T-helper 2 cell treated with Interferon-gamma antibody and Interleukin-4, amounts not matched to agents 5 μg/mL and 100 μg/mL, for 36 hours (primary cell): Measurements from ENCODE around the gene CAVIN4.

Experiments
- DNase-seq: peaks from one replicate; pipeline ENCODE4 v3.0.0; 2021; ENCODE audit warnings: low spot score
- H3K27ac Mint-ChIP-seq: one replicate; pipeline ENCODE4 v1.8.0; 2021; ENCODE audit warnings: mild to moderate bottlenecking, mixed read lengths
- H3K27me3 Mint-ChIP-seq: one replicate; pipeline ENCODE4 v1.8.0; 2021; ENCODE audit warnings: low read depth, mixed read lengths
- H3K36me3 Mint-ChIP-seq: one replicate; pipeline ENCODE4 v1.8.0; 2021; ENCODE audit warnings: low read depth, mixed read lengths
- H3K4me1 Mint-ChIP-seq: one replicate; pipeline ENCODE4 v1.8.0; 2021; ENCODE audit warnings: low read depth, mixed read lengths
- H3K4me3 Mint-ChIP-seq: one replicate; pipeline ENCODE4 v1.8.0; 2022; ENCODE audit warnings: mild to moderate bottlenecking, moderate library complexity, mixed read lengths
- H3K9me3 Mint-ChIP-seq: one replicate; pipeline ENCODE4 v1.8.0; 2021; ENCODE audit warnings: mixed read lengths

Gene CAVIN4

DNA sequence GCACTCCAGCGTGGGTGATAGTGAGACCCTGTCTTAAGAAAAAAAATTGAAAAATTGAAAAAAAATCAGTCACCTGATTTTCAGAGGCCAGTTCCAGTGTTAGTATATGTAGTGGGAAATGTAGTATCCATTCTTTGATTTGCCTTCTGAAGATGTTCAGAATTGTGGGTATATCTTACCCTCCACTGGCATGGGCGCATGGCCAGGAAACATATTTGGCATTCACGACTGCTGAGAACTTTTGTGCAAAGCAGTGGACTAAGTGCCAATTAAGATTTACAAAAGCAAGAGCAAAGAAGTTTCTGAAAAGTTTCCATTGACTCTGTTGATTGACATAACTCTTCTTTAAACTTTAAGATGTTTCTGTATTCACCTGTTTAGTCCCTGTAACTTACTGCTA, 2.4 kb downstream of the CAVIN4 start:
- H3K27me3 Mint-ChIP-seq = peaks cover 6% of the 10 kb centered on the region
- H3K27ac Mint-ChIP-seq = no peak overlapping the region
- DNase-seq = no peak
- no peaks in the 10 kb centered on the region for H3K9me3 Mint-ChIP-seq
- no peak overlapping the region for H3K4me3 Mint-ChIP-seq
- H3K36me3 Mint-ChIP-seq = no peaks in the 10 kb centered on the region
- H3K4me1 Mint-ChIP-seq = no peaks in the 10 kb centered on the region

DNA sequence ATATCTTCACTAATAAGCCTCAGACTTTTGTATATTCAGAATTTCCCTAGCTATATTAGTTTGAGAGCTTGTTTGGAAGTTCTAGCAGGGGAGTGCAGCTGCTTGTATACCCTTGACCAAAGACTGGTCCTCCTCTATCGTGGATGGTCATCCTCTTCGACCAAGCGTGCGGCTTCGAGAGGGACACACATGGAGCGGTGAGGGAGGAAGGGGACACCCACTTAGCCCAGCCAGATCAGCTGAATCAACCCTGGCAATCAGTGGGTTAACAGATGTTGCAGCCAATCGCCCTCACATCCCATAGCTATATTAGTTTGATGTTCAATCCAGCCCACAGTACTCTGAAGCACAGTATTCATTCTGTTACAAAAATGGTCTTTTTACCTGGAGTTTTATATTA, 3.2 kb downstream of the CAVIN4 start:
- H3K9me3 Mint-ChIP-seq = no peaks in the 10 kb centered on the region
- DNase-seq = no peak
- no peak overlapping the region for H3K27ac Mint-ChIP-seq
- no peak overlapping the region for H3K4me3 Mint-ChIP-seq
- peaks cover 6% of the 10 kb centered on the region for H3K27me3 Mint-ChIP-seq
- H3K36me3 Mint-ChIP-seq = no peaks in the 10 kb centered on the region
- no peaks in the 10 kb centered on the region for H3K4me1 Mint-ChIP-seq

DNA sequence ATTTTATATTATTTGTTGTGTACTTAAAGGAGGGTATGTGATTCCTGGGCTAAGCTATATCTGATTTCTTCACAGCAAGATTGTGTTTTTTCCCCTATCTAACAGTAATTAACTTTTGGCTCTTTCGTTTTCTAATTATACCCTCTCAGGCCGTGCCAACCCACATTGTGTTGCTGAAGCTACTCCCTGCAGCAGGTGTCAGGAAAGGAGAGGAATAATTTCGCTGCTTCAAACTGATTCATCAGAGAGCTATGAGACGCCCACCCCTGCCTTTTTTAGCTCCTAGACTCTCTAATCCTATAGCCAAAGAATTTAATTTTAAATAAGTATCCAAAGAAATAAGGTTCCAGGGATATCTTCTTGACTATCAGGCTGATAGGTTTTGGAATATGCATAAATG, 3.8 kb downstream of the CAVIN4 start:
- no peaks in the 10 kb centered on the region for H3K4me1 Mint-ChIP-seq
- peaks cover 6% of the 10 kb centered on the region for H3K27me3 Mint-ChIP-seq
- no peak overlapping the region for H3K4me3 Mint-ChIP-seq
- no peaks in the 10 kb centered on the region for H3K36me3 Mint-ChIP-seq
- no peak overlapping the region for H3K27ac Mint-ChIP-seq
- no peaks in the 10 kb centered on the region for H3K9me3 Mint-ChIP-seq
- DNase-seq = no peak

DNA sequence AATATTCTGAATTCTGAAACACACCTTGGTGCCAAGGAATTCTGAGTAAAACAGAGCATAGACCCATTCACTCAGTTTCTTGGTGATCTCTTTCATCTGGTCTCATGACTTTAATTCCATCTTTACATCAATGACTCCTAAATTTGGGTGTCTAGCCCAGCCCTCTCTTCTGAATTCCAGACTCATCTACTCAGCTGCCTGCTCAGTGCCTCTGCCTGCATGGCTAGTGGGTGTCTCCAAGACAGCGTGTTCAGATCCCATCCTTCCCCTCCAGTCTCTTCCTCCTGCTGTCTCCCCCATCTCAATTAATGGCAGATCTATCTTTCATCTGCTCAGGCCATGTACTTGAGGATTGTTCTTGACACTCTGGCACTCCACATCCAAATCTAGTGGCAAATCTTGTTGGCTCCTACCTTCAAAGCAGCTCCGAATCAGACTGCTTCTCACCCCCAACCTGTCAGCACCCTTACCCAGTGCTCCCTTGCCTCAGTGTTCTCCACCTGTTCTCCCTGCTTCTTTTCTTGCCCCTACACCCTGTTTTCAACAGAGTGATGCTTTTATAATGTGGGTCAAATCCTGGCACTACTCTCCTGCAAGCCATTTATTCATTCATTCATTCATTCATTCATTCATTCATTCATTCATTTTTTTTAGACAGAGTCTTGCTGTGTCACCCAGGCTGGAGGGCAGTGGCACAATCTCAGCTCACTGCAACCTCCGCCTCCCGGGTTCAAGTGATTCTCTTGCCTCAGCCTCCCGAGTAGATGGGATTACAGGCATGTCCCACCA, 5.3 kb downstream of the CAVIN4 start:
- Mint-ChIP-seq H3K9me3 (no peaks in the 10 kb centered on the region), H3K27ac (no peak overlapping the region), H3K4me3 (no peak overlapping the region), H3K27me3 (peaks cover 6% of the 10 kb centered on the region), H3K4me1 (no peaks in the 10 kb centered on the region), H3K36me3 (no peaks in the 10 kb centered on the region)
- no peak for DNase-seq

DNA sequence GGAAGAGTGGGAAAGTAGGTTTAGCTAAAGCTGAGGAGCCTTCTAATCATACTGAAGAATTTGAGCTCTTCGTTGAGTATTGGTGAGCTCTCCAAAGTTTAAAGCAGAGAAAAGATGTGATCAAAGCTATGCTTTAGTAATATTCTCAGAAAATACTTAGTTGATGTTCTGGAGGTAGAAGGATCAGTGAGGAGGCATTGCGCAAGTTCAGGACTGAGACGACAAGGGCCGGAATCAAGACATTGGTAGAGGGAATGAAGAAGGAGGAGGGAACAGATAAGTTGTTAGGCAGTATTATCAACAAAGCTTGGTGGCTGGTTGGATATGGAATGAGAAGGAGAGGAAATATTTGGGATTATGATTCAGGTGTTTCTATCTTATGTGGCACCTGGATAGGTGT, 7.1 kb downstream of the CAVIN4 start:
- H3K27ac Mint-ChIP-seq = no peak overlapping the region
- DNase-seq = no peak
- no peak overlapping the region for H3K4me3 Mint-ChIP-seq
- H3K9me3 Mint-ChIP-seq = no peaks in the 10 kb centered on the region
- peaks cover 6% of the 10 kb centered on the region for H3K27me3 Mint-ChIP-seq
- no peaks in the 10 kb centered on the region for H3K36me3 Mint-ChIP-seq
- H3K4me1 Mint-ChIP-seq = no peaks in the 10 kb centered on the region

DNA sequence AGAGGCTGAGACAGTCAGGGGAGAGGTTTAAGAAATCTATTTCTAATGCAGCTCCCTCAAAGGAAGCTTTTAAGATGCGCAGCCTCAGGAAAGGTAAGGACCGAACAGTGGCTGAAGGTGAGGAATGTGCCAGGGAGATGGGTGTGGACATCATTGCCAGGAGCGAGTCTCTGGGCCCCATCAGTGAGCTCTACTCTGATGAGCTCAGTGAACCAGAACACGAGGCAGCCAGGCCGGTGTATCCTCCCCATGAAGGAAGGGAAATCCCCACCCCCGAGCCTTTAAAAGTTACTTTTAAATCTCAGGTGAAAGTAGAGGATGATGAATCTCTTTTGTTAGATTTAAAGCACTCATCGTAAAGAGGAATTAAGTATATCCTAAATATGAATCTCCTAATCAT, 8.2 kb downstream of the CAVIN4 start:
- H3K4me1 Mint-ChIP-seq = no peaks in the 10 kb centered on the region

DNA sequence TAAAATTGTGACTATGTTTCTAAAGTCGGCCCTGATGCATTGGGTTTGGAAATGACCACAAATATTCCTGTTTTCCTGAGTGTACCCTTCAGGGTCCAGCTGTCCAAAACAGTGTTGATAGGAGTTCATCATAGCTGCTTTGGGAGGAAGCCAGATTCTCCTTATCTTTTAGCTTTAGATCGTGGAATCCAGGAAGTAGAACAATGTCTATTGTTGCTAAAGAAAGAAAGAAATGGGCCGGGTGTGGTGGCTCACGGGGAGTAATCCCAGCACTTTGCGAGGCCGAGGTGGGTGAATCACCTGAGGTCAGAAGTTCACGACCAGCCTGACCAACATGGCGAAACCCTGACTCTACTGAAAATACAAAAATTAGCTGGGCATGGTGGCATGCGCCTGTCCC, 9.5 kb downstream of the CAVIN4 start:
- no peak for DNase-seq
- Mint-ChIP-seq H3K4me3 (no peak overlapping the region), H3K27me3 (peaks cover 2% of the 10 kb centered on the region), H3K36me3 (no peaks in the 10 kb centered on the region), H3K4me1 (no peaks in the 10 kb centered on the region), H3K9me3 (no peaks in the 10 kb centered on the region), H3K27ac (no peak overlapping the region)

More for the DNA sequence above, 8.2 kb downstream of the CAVIN4 start:
- no peaks in the 10 kb centered on the region for H3K9me3 Mint-ChIP-seq
- H3K27ac Mint-ChIP-seq = no peak overlapping the region
- no peak for DNase-seq
- H3K27me3 Mint-ChIP-seq = peaks cover 6% of the 10 kb centered on the region
- H3K36me3 Mint-ChIP-seq = no peaks in the 10 kb centered on the region
- no peak overlapping the region for H3K4me3 Mint-ChIP-seq

DNA sequence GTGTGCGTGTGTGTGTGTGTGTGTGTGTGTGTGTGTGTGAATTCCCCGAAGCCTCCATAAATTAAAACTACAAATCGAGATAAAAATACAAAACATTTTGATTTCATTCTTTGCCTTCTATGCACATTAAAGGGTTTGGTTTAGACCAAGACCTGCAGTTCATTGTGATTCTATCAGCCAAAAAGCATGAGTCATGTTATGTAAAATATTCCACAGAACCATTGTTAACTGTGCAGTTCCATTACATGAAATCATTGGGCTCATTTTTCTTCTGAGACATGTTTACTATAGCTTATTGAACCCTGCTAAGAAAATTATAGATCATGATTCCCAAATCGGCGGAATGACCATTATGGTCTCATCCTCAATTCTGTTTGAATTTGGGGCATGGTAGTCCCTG, 11.7 kb downstream of the CAVIN4 start:
- H3K36me3 Mint-ChIP-seq = no peaks in the 10 kb centered on the region

DNA sequence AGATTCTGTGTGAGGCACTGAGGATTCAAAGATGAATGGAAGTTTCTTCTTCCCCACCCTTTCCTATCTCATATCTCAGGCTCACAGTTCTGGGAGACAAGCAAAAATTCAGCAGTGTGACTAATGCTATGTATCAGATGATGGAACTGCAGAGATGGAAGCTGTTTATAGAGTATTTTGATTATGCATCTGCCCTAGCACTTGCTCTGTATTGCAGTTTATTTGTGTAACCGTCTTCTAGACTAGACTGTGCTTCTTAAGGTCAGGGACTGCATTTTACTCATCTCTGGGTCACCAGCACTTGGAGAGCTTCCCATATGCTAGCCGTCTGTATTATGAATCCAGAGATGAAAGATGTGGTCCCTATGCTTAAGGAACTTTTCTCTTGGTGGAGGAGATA, 12.6 kb downstream of the CAVIN4 start:
- Mint-ChIP-seq H3K4me1 (no peaks in the 10 kb centered on the region), H3K4me3 (no peak overlapping the region), H3K9me3 (no peaks in the 10 kb centered on the region), H3K27ac (no peak overlapping the region), H3K27me3 (no peaks in the 10 kb centered on the region), H3K36me3 (no peaks in the 10 kb centered on the region)
- DNase-seq = no peak

More for the DNA sequence above, 11.7 kb downstream of the CAVIN4 start:
- Mint-ChIP-seq H3K4me3 (no peak overlapping the region), H3K27ac (no peak overlapping the region), H3K27me3 (no peaks in the 10 kb centered on the region), H3K9me3 (no peaks in the 10 kb centered on the region), H3K4me1 (no peaks in the 10 kb centered on the region)
- no peak for DNase-seq

DNA sequence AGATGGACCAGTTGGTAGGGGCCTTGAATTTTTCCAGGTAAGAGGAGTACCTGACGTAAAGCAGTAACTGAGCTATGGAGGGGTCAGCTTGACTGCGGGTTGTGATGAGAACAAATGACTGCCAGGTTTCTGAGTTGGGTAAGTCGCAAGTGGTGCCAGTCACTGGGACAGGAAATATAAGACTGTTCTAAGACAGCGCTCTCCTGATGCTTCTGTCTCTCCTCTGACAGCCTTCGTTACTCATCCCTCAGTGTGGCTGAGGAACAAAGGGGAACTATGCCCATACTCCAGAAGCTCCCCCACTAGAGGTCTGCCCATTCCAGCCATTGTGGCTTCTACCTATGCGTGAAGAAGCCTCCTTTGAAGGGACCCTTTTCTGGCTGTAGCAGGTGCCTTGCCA, 13.3 kb downstream of the CAVIN4 start:
- Mint-ChIP-seq H3K36me3 (no peaks in the 10 kb centered on the region), H3K4me3 (no peak overlapping the region), H3K27me3 (no peaks in the 10 kb centered on the region), H3K4me1 (no peaks in the 10 kb centered on the region), H3K9me3 (no peaks in the 10 kb centered on the region), H3K27ac (no peak overlapping the region)
- no peak for DNase-seq

DNA sequence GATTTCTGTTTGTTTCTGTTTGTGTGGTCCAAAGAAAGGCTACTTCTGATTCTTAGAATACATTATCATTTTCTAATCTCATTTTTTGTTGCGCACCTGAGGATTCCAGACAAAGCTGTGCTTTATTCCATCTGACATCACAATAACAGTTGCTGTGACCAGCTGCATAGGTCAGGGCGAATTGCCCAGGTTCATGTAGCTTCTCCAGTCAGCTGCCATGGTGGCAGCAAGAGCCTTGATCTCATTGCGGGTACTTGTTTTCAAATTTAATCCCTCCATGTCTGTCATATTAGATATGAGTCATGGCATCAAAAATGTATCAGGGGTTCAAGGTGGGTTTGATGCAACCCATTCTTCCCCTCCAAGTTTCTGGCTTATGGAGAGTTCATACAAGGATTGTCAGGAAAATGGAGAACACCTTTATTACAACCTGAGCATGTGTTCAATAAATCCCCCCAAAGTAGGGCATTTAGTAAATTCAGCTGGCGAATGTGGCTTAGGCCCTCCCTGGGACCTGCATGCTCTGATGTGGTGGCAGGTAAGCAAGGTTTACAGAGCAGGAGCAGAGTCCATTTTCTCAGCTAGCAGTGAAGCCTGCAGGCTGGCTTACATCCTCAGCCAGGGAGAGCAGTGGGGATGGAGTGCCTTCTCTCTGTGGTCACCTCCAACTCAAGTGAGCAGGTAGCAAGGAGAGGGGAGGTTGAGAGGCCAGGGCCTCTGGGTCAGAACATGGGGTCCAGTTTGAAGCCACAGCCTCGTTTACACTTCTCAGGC, 13.9 kb downstream of the CAVIN4 start:
- Mint-ChIP-seq H3K4me1 (no peaks in the 10 kb centered on the region), H3K4me3 (no peak overlapping the region), H3K9me3 (no peaks in the 10 kb centered on the region), H3K36me3 (no peaks in the 10 kb centered on the region), H3K27me3 (peaks cover 1% of the 10 kb centered on the region), H3K27ac (no peak overlapping the region)
- DNase-seq = no peak

DNA sequence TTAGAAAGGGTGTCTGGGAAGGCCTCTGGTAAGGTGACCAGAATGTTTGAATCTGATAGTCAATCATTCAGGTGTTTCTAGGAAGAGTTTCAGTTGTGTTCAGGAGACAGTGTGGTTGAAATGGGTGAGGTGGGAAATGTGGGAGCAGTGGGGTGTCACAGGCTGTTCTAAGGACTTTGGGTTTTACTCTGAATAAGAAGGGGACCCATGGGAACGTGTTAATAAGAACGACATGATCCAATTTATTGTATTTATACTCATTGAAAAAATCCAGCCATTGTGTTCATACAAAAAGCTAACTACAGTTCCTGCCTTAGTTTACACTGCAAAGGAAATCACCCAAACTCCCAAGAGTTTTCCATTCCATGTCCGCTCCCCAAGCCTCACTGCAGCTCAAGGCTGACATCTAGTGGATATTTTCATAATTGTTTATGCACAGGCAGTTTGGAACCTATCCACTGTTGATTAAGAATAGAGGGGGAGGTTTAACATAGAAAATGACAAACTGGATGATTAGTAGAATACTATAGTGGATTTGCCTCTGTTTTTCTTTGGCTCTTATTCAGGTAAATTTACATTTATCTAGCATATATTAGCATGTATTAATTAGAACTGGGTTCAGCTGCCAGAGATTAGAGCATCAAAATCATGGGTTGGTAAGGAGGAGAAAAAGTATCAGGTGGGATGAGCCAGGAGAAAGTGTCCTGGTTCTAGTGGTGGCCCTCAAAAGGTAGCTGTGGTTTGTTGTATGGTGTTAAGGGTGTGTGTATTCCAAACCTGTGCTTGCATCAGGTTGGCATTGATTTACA, 17.7 kb downstream of the CAVIN4 start:
- no peak overlapping the region for H3K27ac Mint-ChIP-seq
- peaks cover 9% of the 10 kb centered on the region for H3K4me1 Mint-ChIP-seq
- H3K4me3 Mint-ChIP-seq = no peak overlapping the region
- no peaks in the 10 kb centered on the region for H3K9me3 Mint-ChIP-seq
- H3K36me3 Mint-ChIP-seq = no peaks in the 10 kb centered on the region
- DNase-seq = no peak
- H3K27me3 Mint-ChIP-seq = peaks cover 8% of the 10 kb centered on the region

DNA sequence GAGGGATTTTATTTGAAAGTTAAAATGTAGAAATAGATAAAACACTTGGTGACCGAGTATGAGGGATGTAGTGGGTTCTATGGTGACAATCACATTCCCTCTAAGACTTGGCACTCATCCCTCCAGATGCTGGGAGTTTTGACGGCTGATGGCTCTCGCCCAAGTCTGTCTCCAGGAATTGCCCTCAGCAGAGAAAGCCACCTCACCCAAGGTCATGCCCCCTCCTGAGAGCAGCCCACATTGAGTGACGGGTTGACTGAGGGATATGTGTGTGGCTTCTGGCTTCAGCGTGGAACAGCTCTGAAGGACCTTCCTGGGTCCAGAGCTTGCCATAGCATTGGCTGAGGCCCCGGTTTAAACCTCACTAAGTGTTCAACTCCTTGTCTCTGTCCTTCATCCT, 19.4 kb downstream of the CAVIN4 start:
- peaks cover 11% of the 10 kb centered on the region for H3K4me1 Mint-ChIP-seq
- no peak overlapping the region for H3K4me3 Mint-ChIP-seq
- H3K9me3 Mint-ChIP-seq = no peaks in the 10 kb centered on the region
- no peaks in the 10 kb centered on the region for H3K36me3 Mint-ChIP-seq
- H3K27ac Mint-ChIP-seq = no peak overlapping the region
- DNase-seq = no peak
- peaks cover 8% of the 10 kb centered on the region for H3K27me3 Mint-ChIP-seq

DNA sequence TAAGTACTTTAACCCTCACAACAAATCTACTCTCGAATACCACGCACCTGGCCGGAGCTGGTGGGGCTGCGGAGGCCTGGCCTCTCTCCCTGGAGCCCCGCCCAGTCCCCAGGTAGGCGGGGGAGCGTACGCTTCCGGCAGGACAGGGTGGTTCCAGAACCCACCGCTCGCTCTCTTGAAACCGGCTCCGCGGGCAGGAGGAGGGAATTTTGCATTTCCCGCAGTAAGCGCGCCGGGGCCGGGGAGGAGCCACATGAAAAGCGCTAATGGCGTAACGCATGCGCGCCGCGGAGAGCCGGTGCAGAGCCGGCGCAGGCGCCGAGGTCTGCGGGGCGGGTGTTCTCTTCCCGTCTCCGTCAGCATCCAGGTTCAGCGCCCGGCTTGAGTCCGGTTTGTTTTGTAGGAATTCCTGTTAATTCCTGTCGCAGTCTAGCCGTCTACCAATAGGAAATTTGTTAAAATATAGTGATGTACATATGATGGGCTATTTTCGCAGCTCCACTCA, 20.8 kb downstream of the CAVIN4 start:
- peak overlapping the region; percentile 79 for H3K4me3 Mint-ChIP-seq
- no peaks in the 10 kb centered on the region for H3K36me3 Mint-ChIP-seq
- no peak overlapping the region for H3K27ac Mint-ChIP-seq
- H3K9me3 Mint-ChIP-seq = no peaks in the 10 kb centered on the region
- DNase-seq = peak; percentile 78
- H3K4me1 Mint-ChIP-seq = peaks cover 11% of the 10 kb centered on the region
- H3K27me3 Mint-ChIP-seq = peaks cover 8% of the 10 kb centered on the region
